Sigmoid colon (tissue), 7 donors: ENCODE measurements around the gene PDE6B. TPM values are rescaled to one million over a fixed set of nuclear protein-coding genes. Genes with fewer than 3 reads are reported as not detected.

Source experiments
- DNase-seq: peaks from one replicate; pipeline ENCODE4 v3.0.0-alpha.2; 2019
- H3K27ac ChIP-seq, 4 donors: fragments of 200-600 bp; sonication (generic); one replicate each; pipeline ENCODE4 v1.5.1; 2016 to 2019; ENCODE audit warnings: mild to moderate bottlenecking in 1 of 4
- H3K27me3 ChIP-seq, 3 donors: fragments of 200-600 bp; sonication (generic); one replicate each; pipeline ENCODE4 v1.5.1; 2019; ENCODE audit warnings: mild to moderate bottlenecking in 1 of 3
- H3K36me3 ChIP-seq, 4 donors: fragments of 200-600 bp; sonication (generic); one replicate each; pipeline ENCODE4 v1.5.1; 2016 to 2019
- H3K4me1 ChIP-seq, 4 donors: fragments of 200-600 bp; sonication (generic); one replicate each; pipeline ENCODE4 v1.5.1; 2017 to 2019
- H3K4me3 ChIP-seq, 4 donors: fragments of 200-600 bp; sonication (generic); one replicate each; pipeline ENCODE4 v1.5.1; 2017 to 2019; ENCODE audit warnings: mild to moderate bottlenecking in 2 of 4, moderate library complexity in 1 of 4
- H3K9me3 ChIP-seq, 4 donors: fragments of 200-600 bp in 3 of 4; sonication (generic) in 3 of 4; one replicate each; pipeline versions ENCODE4 v1.5.1 to v1.6.1; 2013 to 2019
- CTCF ChIP-seq, 4 experiments: fragments of 450-650 bp in 3 of 4; fragments of 200-600 bp in 1 of 4; IDR thresholded peaks; one replicate each; pipeline ENCODE4 v1.5.1; 2016 to 2019; ENCODE audit warnings: antibody characterized with exemption in 4 of 4, mild to moderate bottlenecking in 3 of 4, moderate library complexity in 2 of 4
- EP300 ChIP-seq, 4 donors: sonication (generic); formaldehyde crosslinking; IDR thresholded peaks; one replicate each; pipeline ENCODE4 v1.6.1; 2017; ENCODE audit warnings: antibody characterized with exemption in 4 of 4
- POLR2A ChIP-seq, 2 donors: fragments of 450-650 bp; IDR thresholded peaks; one replicate each; pipeline ENCODE4 v1.6.1; 2016; ENCODE audit warnings: antibody characterized with exemption in 2 of 2, mild to moderate bottlenecking in 2 of 2, moderate library complexity in 2 of 2
- POLR2AphosphoS5 ChIP-seq, 4 donors: sonication (generic); formaldehyde crosslinking; IDR thresholded peaks; one replicate each; pipeline ENCODE4 v1.6.1; 2017; ENCODE audit warnings: antibody characterized with exemption in 4 of 4
- whole genome bisulfite sequencing, 2 donors: extraction: QIAGEN DNeasy Blood & Tissue Kit; methylation state at CpG; one replicate each; pipeline ENCODE4 v1.1.7; 2013; 5-methylcytosine and 5-hydroxymethylcytosine counted together
- intact Hi-C: fragments of 100-400 bp; cut with DNase I; formaldehyde crosslinking; loops from one replicate; pipeline ENCODE4 v1.15.1; 2023
- polyA plus RNA-seq, 3 donors: library from polyadenylated mRNA; stranded (reverse); fragments of 200-250 nt; gene quantifications; one replicate each; pipeline ENCODE4 v1.2.3, GENCODE V29; 2013
- total RNA-seq, 4 donors: library from RNA; depleted of rRNA; stranded (reverse); fragments of >200 nt; gene quantifications; one replicate each; pipeline ENCODE4 v1.1.0, GENCODE V29; 2016
- donor health status: healthy with polysubstance abuse.
- donor health status: Bipolar disorder and iron deficiency.
- donor health status: healthy.

PDE6B gene
- total and polyA plus RNA-seq, 7 donors = under 0.01 to 5.4 (median 1.5) TPM; not detected in 1

- peaks cover 0 to 33% (median 29%) of the 10 kb centered on the region in 4 donors for H3K4me1 ChIP-seq
Measured at GRCh38 chr4:710116-710515, 84.7 kb downstream of the PDE6B start.

GRCh38 chr4:710916-711315 lies 85.5 kb downstream of the PDE6B start:
- Histone ChIP-seq H3K27ac (no peak overlapping the region), H3K9me3 (no peaks in the 10 kb centered on the region), H3K27me3 (no peaks in the 10 kb centered on the region), H3K36me3 (peaks cover 0 to 9% (median 0%) of the 10 kb centered on the region in 4 donors), H3K4me1 (peaks cover 0 to 30% (median 28%) of the 10 kb centered on the region in 4 donors), H3K4me3 (no peak overlapping the region)
- peak; percentile 54 for DNase-seq
- WGBS, 2 donors = 93 to 95% methylated on average over 13 of the region's 13 CpGs
- TF ChIP-seq CTCF (IDR thresholded peaks at IDR 0.05) = no peak
- intact Hi-C loops = no loop called here

More at GRCh38 chr4:710116-710515, 84.7 kb downstream of the PDE6B start:
- DNase-seq = peak; percentile 61
- no peak for TF ChIP-seq CTCF (IDR thresholded peaks at IDR 0.05)
- TF ChIP-seq POLR2A (IDR thresholded peaks at IDR 0.05) = no peak
- TF ChIP-seq POLR2AphosphoS5 (IDR thresholded peaks at IDR 0.05) = no peak
- TF ChIP-seq EP300 (IDR thresholded peaks at IDR 0.05) = no peak
- Histone ChIP-seq H3K4me3 (no peak overlapping the region), H3K36me3 (peaks cover 0 to 9% (median 0%) of the 10 kb centered on the region in 4 donors), H3K27ac (no peak overlapping the region), H3K9me3 (no peaks in the 10 kb centered on the region), H3K27me3 (no peaks in the 10 kb centered on the region)
- intact Hi-C loops = no loop called here
- 81% methylated on average over 9 of the region's 9 CpGs for WGBS, 2 donors

- Histone ChIP-seq H3K36me3 (peaks cover 0 to 9% (median 0%) of the 10 kb centered on the region in 4 donors), H3K27ac (no peak overlapping the region), H3K4me1 (peaks cover 0 to 25% (median 20%) of the 10 kb centered on the region in 4 donors), H3K4me3 (no peak overlapping the region), H3K27me3 (no peaks in the 10 kb centered on the region), H3K9me3 (no peaks in the 10 kb centered on the region)
- no peak for DNase-seq
- WGBS, 2 donors = 64 to 82% methylated on average over 3 of the region's 3 CpGs
- intact Hi-C loops = no loop called here
- TF ChIP-seq POLR2A (IDR thresholded peaks at IDR 0.05) (no peak), EP300 (IDR thresholded peaks at IDR 0.05) (no peak), POLR2AphosphoS5 (IDR thresholded peaks at IDR 0.05) (no peak), CTCF (IDR thresholded peaks at IDR 0.05) (no peak)
Measured at GRCh38 chr4:712093-712492, 86.7 kb downstream of the PDE6B start.

GRCh38 chr4:712916-713632 lies 87.7 kb downstream of the PDE6B start:
- no peak for DNase-seq
- TF ChIP-seq CTCF (IDR thresholded peaks at IDR 0.05) = no peak
- no peaks in the 10 kb centered on the region for H3K27me3 ChIP-seq
- intact Hi-C loops = no loop called here
- H3K4me3 ChIP-seq = no peak overlapping the region
- peaks cover 0 to 9% (median 0%) of the 10 kb centered on the region in 4 donors for H3K36me3 ChIP-seq
- WGBS, 2 donors = 85 to 90% methylated on average over 9 of the region's 9 CpGs
- H3K4me1 ChIP-seq = peaks cover 0 to 15% (median 13%) of the 10 kb centered on the region in 4 donors
- H3K27ac ChIP-seq = no peak overlapping the region
- no peaks in the 10 kb centered on the region for H3K9me3 ChIP-seq

GRCh38 chr4:714087-714486 lies 88.7 kb downstream of the PDE6B start:
- 92% methylated on average over 18 of the region's 18 CpGs for whole genome bisulfite sequencing, 2 donors
- peaks cover 0 to 5% (median 4%) of the 10 kb centered on the region in 4 donors for H3K4me1 ChIP-seq

More at GRCh38 chr4:714087-714486, 88.7 kb downstream of the PDE6B start:
- intact Hi-C loops = no loop called here
- Histone ChIP-seq H3K4me3 (no peak overlapping the region), H3K27ac (no peak overlapping the region), H3K9me3 (no peaks in the 10 kb centered on the region), H3K27me3 (no peaks in the 10 kb centered on the region), H3K36me3 (peaks cover 0 to 9% (median 0%) of the 10 kb centered on the region in 4 donors)
- TF ChIP-seq POLR2A (IDR thresholded peaks at IDR 0.05) (no peak), CTCF (IDR thresholded peaks at IDR 0.05) (no peak), EP300 (IDR thresholded peaks at IDR 0.05) (no peak), POLR2AphosphoS5 (IDR thresholded peaks at IDR 0.05) (no peak)
- no peak for DNase-seq
